Smooth muscle cell (in vitro differentiated cells): ENCODE measurements around the gene GNG12. TPM values are rescaled to one million over a fixed set of nuclear protein-coding genes. Genes with fewer than 3 reads are reported as not detected.
A peak's percentile ranks its signal among the peaks of the same experiment; 100 is the strongest.

ENCODE experiments used
- DNase-seq: peaks from one replicate; lab custom pipeline; 2025; ENCODE audit not compliant: unreplicated experiment; lab: John Stamatoyannopoulos, UW
- H2AFZ ChIP-seq: fragments of 200-600 bp; sonication (generic); 2 replicates; pipeline ENCODE4 v1.6.0; 2016; ENCODE audit warnings: antibody characterized with exemption, low read depth, mild to moderate bottlenecking
- H3F3A ChIP-seq: fragments of 200-600 bp; sonication (generic); 2 replicates; pipeline ENCODE4 v1.6.0; 2017; ENCODE audit warnings: antibody characterized with exemption, low read depth
- H3K27ac ChIP-seq: fragments of 200-600 bp; sonication (generic); 2 replicates; pipeline ENCODE4 v1.5.1; 2016; ENCODE audit warnings: low read depth, mild to moderate bottlenecking
- H3K27me3 ChIP-seq: fragments of 200-600 bp; sonication (generic); 2 replicates; pipeline ENCODE4 v1.6.1; 2016; ENCODE audit warnings: low read depth, mild to moderate bottlenecking
- H3K36me3 ChIP-seq: fragments of 200-600 bp; sonication (generic); 2 replicates; pipeline ENCODE4 v1.5.1; 2016; ENCODE audit warnings: low read depth
- H3K4me1 ChIP-seq: fragments of 200-600 bp; sonication (generic); 2 replicates; pipeline ENCODE4 v1.5.1; 2016; ENCODE audit warnings: low read depth
- H3K4me2 ChIP-seq: fragments of 200-600 bp; sonication (generic); 2 replicates; pipeline ENCODE4 v1.6.0; 2016; ENCODE audit warnings: mild to moderate bottlenecking
- H3K4me3 ChIP-seq: fragments of 200-600 bp; sonication (generic); 2 replicates; pipeline ENCODE4 v1.5.1; 2016; ENCODE audit warnings: mild to moderate bottlenecking
- H3K79me2 ChIP-seq: fragments of 200-600 bp; sonication (generic); 2 replicates; pipeline ENCODE4 v1.6.0; 2016; ENCODE audit warnings: low read depth, mild to moderate bottlenecking
- H3K9ac ChIP-seq: fragments of 200-600 bp; sonication (generic); 2 replicates; pipeline ENCODE4 v1.6.0; 2016; ENCODE audit warnings: low read depth
- H3K9me3 ChIP-seq: fragments of 200-600 bp; sonication (generic); replicated peaks from 2 replicates; pipeline ENCODE4 v1.5.1; 2016; ENCODE audit warnings: low read depth
- H4K20me1 ChIP-seq: fragments of 200-600 bp; sonication (generic); 2 replicates; pipeline ENCODE4 v1.6.0; 2016; ENCODE audit warnings: low read depth
- CTCF ChIP-seq: fragments of 200-600 bp; sonication (generic); IDR thresholded peaks from 2 replicates; pipeline ENCODE4 v1.5.1; 2017; ENCODE audit warnings: borderline replicate concordance, mild to moderate bottlenecking, antibody characterized with exemption; ENCODE audit not compliant: insufficient read depth, poor library complexity, severe bottlenecking
- WGBS: methylation state at CpG from one replicate; pipeline ENCODE4 v1.1.7; 2016; ENCODE audit warnings: low lambda C conversion rate; 5-methylcytosine and 5-hydroxymethylcytosine counted together
- polyA plus RNA-seq: library from polyadenylated mRNA; unstranded; fragments of >200 nt; fragmentation: Nextera tagmentation; extraction: Ambion mirVana; gene quantifications from 2 replicates; pipeline ENCODE4 v1.2.1, GENCODE V29; 2016
- total RNA-seq: library from RNA; depleted of rRNA; stranded (reverse); fragments of >200 nt; gene quantifications from 2 replicates; pipeline ENCODE4 v1.2.3, GENCODE V29; 2014

GNG12 gene
- total and polyA plus RNA-seq, 2 experiments from 2014 or later: 54.6 to 86.6 TPM

- DNase-seq: no peak
- Histone ChIP-seq H3K9me3 (no peaks in the 10 kb centered on the region), H3K27ac (no peak overlapping the region), H3K4me3 (no peak overlapping the region), H3K4me2 (no peak overlapping the region), H3F3A (no peaks in the 10 kb centered on the region), H3K27me3 (no peaks in the 10 kb centered on the region), H2AFZ (no peak overlapping the region), H3K36me3 (no peaks in the 10 kb centered on the region), H3K9ac (no peak overlapping the region), H3K4me1 (peaks cover 7% of the 10 kb centered on the region), H3K79me2 (no peaks in the 10 kb centered on the region), H4K20me1 (no peaks in the 10 kb centered on the region)
- TF ChIP-seq CTCF: no peak
- 87% methylated on average over 1 of the region's 1 CpG for WGBS
Observed at GRCh38 chr1:67850611-67851075, 17.4 kb upstream of the GNG12 start.

- Histone ChIP-seq H3K27me3 (no peaks in the 10 kb centered on the region), H3K4me3 (no peak overlapping the region), H3K79me2 (no peaks in the 10 kb centered on the region), H3K27ac (no peak overlapping the region), H3F3A (no peaks in the 10 kb centered on the region), H2AFZ (no peak overlapping the region), H3K4me2 (no peak overlapping the region), H3K9me3 (no peaks in the 10 kb centered on the region), H3K9ac (no peak overlapping the region), H4K20me1 (no peaks in the 10 kb centered on the region), H3K4me1 (peaks cover 7% of the 10 kb centered on the region), H3K36me3 (no peaks in the 10 kb centered on the region)
- no peak for DNase-seq
- peak; percentile 62 for TF ChIP-seq CTCF
Observed at GRCh38 chr1:67850151-67850551, 16.9 kb upstream of the GNG12 start.

GRCh38 chr1:67847466-67847865, 14.2 kb upstream of the GNG12 start:
- Histone ChIP-seq H3K4me2 (no peak overlapping the region), H2AFZ (no peak overlapping the region), H3K36me3 (no peaks in the 10 kb centered on the region), H3K4me1 (peaks cover 3% of the 10 kb centered on the region), H3K9ac (no peak overlapping the region), H3K4me3 (no peak overlapping the region), H3K27me3 (no peaks in the 10 kb centered on the region), H3K79me2 (no peaks in the 10 kb centered on the region), H3K9me3 (no peaks in the 10 kb centered on the region), H3F3A (no peaks in the 10 kb centered on the region), H4K20me1 (no peaks in the 10 kb centered on the region), H3K27ac (no peak overlapping the region)
- no peak for DNase-seq
- 79% methylated on average over 2 of the region's 2 CpGs for WGBS
- no peak for TF ChIP-seq CTCF

- H4K20me1 ChIP-seq: no peaks in the 10 kb centered on the region
- no peaks in the 10 kb centered on the region for H3F3A ChIP-seq
- no peak overlapping the region for H3K27ac ChIP-seq
- TF ChIP-seq CTCF: no peak
- H3K79me2 ChIP-seq: no peaks in the 10 kb centered on the region
- H2AFZ ChIP-seq: no peak overlapping the region
- peaks cover 3% of the 10 kb centered on the region for H3K4me1 ChIP-seq
- no peak overlapping the region for H3K4me2 ChIP-seq
- H3K9ac ChIP-seq: no peak overlapping the region
- no peaks in the 10 kb centered on the region for H3K9me3 ChIP-seq
- H3K4me3 ChIP-seq: no peak overlapping the region
- no peak for DNase-seq
- no peaks in the 10 kb centered on the region for H3K27me3 ChIP-seq
- H3K36me3 ChIP-seq: no peaks in the 10 kb centered on the region
- 71% methylated on average over 1 of the region's 1 CpG for WGBS
Observed at GRCh38 chr1:67846538-67846937, 13.3 kb upstream of the GNG12 start.
